Right atrium auricular region (tissue), 2 donors: ENCODE data around the gene TMEM174. TPM values are rescaled to one million over a fixed set of nuclear protein-coding genes. Genes with fewer than 3 reads are reported as not detected.

Source experiments
- DNase-seq: peaks from one replicate; pipeline ENCODE4 v3.0.0-alpha.2; 2019; ENCODE audit warnings: low spot score
- H3K27ac ChIP-seq, 2 donors: fragments of 200-600 bp; sonication (generic); 1 replicate in 1 of 2; 2 replicates in 1 of 2; pipeline ENCODE4 v1.5.1; 2016 to 2019
- H3K27me3 ChIP-seq, 2 donors: fragments of 200-600 bp; sonication (generic); one replicate each; pipeline versions ENCODE4 v1.5.1 to v1.6.0; 2017 to 2019
- H3K36me3 ChIP-seq: fragments of 200-600 bp; sonication (generic); one replicate; pipeline ENCODE4 v1.5.1; 2016
- H3K4me1 ChIP-seq, 2 donors: fragments of 200-600 bp; sonication (generic); one replicate each; pipeline versions ENCODE4 v1.5.1 to v1.6.0; 2017 to 2019
- H3K4me3 ChIP-seq, 2 donors: fragments of 200-600 bp; sonication (generic); 1 replicate in 1 of 2; 2 replicates in 1 of 2; pipeline ENCODE4 v1.5.1; 2017 to 2019; ENCODE audit warnings: mild to moderate bottlenecking in 1 of 2, moderate library complexity in 1 of 2
- H3K9me3 ChIP-seq, 2 donors: fragments of 200-600 bp; sonication (generic); one replicate each; pipeline ENCODE4 v1.5.1; 2019
- total RNA-seq, 2 donors: library from RNA; depleted of rRNA; stranded (reverse); fragments of >200 nt; gene quantifications; one replicate each; pipeline ENCODE4 v1.1.0, GENCODE V29; 2016
- TF ChIP-seq, protein P1 (sequence below), 2 donors: fragments of 200-600 bp; sonication (generic); IDR thresholded peaks; one replicate each; pipeline ENCODE4 v1.5.1; 2019; ENCODE audit warnings: antibody characterized with exemption in 2 of 2

TMEM174 gene
- total RNA-seq, 2 donors from 2014 or later, result not detected

DNA sequence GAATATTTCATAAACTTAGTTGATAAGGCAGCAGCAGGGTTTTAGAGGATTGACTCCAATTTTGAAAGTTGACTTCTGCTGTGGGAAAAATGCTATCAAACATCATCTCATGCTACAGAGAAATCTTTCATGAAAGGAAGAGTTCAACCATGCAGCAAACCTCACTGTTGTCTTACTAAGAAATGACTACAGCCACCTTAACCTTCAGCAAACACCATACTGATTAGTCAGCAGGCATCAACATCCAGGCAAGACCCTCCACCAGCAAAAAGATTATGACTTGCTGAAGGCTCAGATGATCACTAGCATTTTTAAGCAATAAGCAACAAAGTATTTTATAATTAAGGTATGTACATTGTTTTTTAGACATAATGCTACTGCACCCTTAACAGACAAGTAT lies 7.6 kb downstream of the TMEM174 start:
- Histone ChIP-seq H3K4me3 (no peak overlapping the region), H3K27me3 (no peaks in the 10 kb centered on the region), H3K9me3 (peaks cover 0 to 14% of the 10 kb centered on the region in 2 donors), H3K27ac (no peak overlapping the region), H3K36me3 (no peaks in the 10 kb centered on the region), H3K4me1 (no peaks in the 10 kb centered on the region)
- DNase-seq, result no peak
- TF ChIP-seq, protein P1, sequence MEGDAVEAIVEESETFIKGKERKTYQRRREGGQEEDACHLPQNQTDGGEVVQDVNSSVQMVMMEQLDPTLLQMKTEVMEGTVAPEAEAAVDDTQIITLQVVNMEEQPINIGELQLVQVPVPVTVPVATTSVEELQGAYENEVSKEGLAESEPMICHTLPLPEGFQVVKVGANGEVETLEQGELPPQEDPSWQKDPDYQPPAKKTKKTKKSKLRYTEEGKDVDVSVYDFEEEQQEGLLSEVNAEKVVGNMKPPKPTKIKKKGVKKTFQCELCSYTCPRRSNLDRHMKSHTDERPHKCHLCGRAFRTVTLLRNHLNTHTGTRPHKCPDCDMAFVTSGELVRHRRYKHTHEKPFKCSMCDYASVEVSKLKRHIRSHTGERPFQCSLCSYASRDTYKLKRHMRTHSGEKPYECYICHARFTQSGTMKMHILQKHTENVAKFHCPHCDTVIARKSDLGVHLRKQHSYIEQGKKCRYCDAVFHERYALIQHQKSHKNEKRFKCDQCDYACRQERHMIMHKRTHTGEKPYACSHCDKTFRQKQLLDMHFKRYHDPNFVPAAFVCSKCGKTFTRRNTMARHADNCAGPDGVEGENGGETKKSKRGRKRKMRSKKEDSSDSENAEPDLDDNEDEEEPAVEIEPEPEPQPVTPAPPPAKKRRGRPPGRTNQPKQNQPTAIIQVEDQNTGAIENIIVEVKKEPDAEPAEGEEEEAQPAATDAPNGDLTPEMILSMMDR (IDR thresholded peaks at IDR 0.05), result no peak

DNA sequence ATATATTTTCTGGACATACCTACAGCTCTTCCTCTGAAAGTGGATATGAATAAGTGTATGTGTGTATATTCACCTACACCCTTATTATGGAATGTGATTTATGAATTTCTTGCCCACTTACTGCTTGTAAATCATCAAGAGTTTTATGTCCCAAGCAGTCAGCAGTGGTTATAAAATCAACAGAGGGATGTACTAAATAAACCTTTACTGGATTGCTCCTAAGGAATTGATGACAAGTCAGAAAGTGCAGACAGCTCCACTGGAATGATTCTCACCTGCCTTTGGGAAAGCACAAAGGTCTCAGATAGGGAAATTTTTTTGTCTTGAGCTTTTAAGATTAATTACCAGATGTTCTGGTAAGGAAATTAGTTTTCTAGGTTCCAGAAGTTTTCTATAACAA lies 9.3 kb downstream of the TMEM174 start:
- TF ChIP-seq, protein P1 (IDR thresholded peaks at IDR 0.05), result no peak
- no peaks in the 10 kb centered on the region for H3K4me1 ChIP-seq
- no peaks in the 10 kb centered on the region for H3K27me3 ChIP-seq

DNA sequence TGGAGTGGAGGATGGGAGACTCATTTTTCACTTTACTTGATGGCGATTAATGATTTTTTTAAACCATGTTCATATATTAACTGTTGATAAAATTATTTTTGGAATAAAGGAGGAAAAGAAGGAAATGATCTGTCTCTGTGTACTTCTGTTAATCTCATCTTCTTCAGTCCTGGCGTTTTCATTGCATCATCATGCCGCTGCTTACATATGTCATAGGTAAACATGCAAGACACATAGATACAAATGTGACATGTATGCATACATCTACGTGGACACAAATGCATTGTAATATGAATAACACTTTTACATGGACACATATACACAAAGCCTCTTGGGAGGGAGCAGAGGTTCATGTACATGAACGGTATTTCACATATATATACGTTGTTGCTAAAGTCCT lies 10.0 kb downstream of the TMEM174 start:
- Histone ChIP-seq H3K9me3 (peaks cover 0 to 17% of the 10 kb centered on the region in 2 donors), H3K27me3 (no peaks in the 10 kb centered on the region), H3K36me3 (no peaks in the 10 kb centered on the region), H3K27ac (no peak overlapping the region), H3K4me1 (no peaks in the 10 kb centered on the region), H3K4me3 (no peak overlapping the region)
- TF ChIP-seq, protein P1 (IDR thresholded peaks at IDR 0.05), result no peak
- DNase-seq, result no peak

More for the DNA sequence above, 9.3 kb downstream of the TMEM174 start:
- no peak overlapping the region for H3K27ac ChIP-seq
- H3K36me3 ChIP-seq, result no peaks in the 10 kb centered on the region
- no peak for DNase-seq
- H3K4me3 ChIP-seq, result no peak overlapping the region
- peaks cover 0 to 17% of the 10 kb centered on the region in 2 donors for H3K9me3 ChIP-seq

DNA sequence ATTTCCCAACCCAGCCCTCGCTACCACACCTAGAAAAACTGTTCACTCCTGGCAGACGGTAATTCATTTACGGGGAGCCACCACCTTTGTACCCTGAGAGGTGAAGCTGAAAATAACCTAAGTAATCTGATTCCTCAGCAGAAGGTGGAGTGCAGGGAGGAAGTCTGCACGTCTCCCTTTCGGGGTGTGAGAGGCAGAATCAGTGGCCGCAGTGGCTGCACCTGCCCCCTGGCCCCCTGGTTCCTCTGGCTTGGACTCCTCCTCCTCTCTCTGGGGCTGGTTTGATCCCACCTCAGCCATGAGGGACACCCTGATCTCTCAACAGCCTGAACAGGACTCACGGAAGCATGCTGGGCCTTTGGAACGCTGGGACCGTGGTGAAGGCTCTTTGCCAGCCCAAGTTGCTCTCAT lies 10.5 kb downstream of the TMEM174 start:
- H3K36me3 ChIP-seq, result no peaks in the 10 kb centered on the region
- H3K4me1 ChIP-seq, result no peaks in the 10 kb centered on the region
- no peak overlapping the region for H3K27ac ChIP-seq
- H3K27me3 ChIP-seq, result no peaks in the 10 kb centered on the region
- DNase-seq, result no peak
- peaks cover 0 to 17% of the 10 kb centered on the region in 2 donors for H3K9me3 ChIP-seq
- no peak overlapping the region for H3K4me3 ChIP-seq
- TF ChIP-seq, protein P1 (IDR thresholded peaks at IDR 0.05), result no peak

DNA sequence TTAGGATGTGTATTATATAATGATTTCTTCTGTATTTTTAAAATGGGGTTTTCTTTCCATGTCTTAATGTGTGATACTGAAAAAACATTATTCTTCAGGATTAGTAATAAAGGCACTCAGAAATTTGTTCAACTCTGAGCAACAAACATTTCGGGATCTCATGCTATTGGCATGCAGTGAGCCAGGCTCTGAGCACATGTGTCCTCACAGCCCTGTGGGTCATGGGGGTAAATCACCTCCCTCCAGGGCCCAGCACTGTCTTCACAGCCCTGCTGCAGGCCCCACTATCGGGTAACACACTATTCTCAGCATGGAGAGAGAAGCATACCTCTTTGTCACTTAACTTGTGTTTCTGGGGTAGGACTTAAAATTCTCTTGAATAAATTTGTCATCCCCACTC lies 14.0 kb downstream of the TMEM174 start:
- Histone ChIP-seq H3K36me3 (no peaks in the 10 kb centered on the region), H3K27ac (no peak overlapping the region), H3K4me1 (no peaks in the 10 kb centered on the region), H3K27me3 (no peaks in the 10 kb centered on the region), H3K4me3 (no peak overlapping the region), H3K9me3 (peaks cover 0 to 17% of the 10 kb centered on the region in 2 donors)
- TF ChIP-seq, protein P1 (IDR thresholded peaks at IDR 0.05), result no peak
- no peak for DNase-seq
